GM23338 (cell line): ENCODE results near the gene GPRC5C. TPM values are rescaled to one million over a fixed set of nuclear protein-coding genes. Genes with fewer than 3 reads are reported as not detected.

Experiments
- ATAC-seq: fragments of 200-7000 bp; cut with Tn5 transposase; 3 replicates; pipeline ENCODE4 v1.9.1; 2020
- DNase-seq: peaks from one replicate; pipeline ENCODE4 v3.0.0-alpha.2; 2015; ENCODE audit warnings: low spot score
- H2AFZ ChIP-seq: fragments of 200-600 bp; sonication (generic); 2 replicates; pipeline ENCODE4 v1.8.0; 2016; ENCODE audit warnings: antibody characterized with exemption, mild to moderate bottlenecking, moderate library complexity
- H3F3A ChIP-seq: fragments of 200-600 bp; sonication (generic); replicated peaks from 2 replicates; pipeline ENCODE4 v1.8.0; 2017; ENCODE audit warnings: antibody characterized with exemption, mixed run types, low read depth
- H3K27ac ChIP-seq: fragments of 200-600 bp; sonication (generic); 2 replicates; pipeline ENCODE4 v1.6.1; 2016; ENCODE audit warnings: low read depth
- H3K27me3 ChIP-seq: fragments of 200-600 bp; sonication (generic); 2 replicates; pipeline ENCODE4 v1.8.0; 2016; ENCODE audit warnings: mild to moderate bottlenecking, mixed run types, moderate library complexity; ENCODE audit not compliant: insufficient read depth
- H3K36me3 ChIP-seq: fragments of 200-600 bp; sonication (generic); 2 replicates; pipeline ENCODE4 v1.8.0; 2016; ENCODE audit warnings: mild to moderate bottlenecking; ENCODE audit not compliant: insufficient read depth
- H3K4me1 ChIP-seq: fragments of 200-600 bp; sonication (generic); 2 replicates; pipeline ENCODE4 v1.8.0; 2016; ENCODE audit warnings: mild to moderate bottlenecking, moderate library complexity; ENCODE audit not compliant: insufficient read depth
- H3K4me2 ChIP-seq: fragments of 200-600 bp; sonication (generic); 2 replicates; pipeline ENCODE4 v1.7.1; 2017; ENCODE audit warnings: mixed run types
- H3K4me3 ChIP-seq: fragments of 200-600 bp; sonication (generic); 2 replicates; pipeline ENCODE4 v1.6.1; 2016; ENCODE audit warnings: mixed run types
- H3K79me2 ChIP-seq: fragments of 200-600 bp; sonication (generic); replicated peaks from 2 replicates; pipeline ENCODE4 v1.8.0; 2017; ENCODE audit warnings: mild to moderate bottlenecking; ENCODE audit not compliant: insufficient read depth
- H3K9me2 ChIP-seq: fragments of 200-600 bp; sonication (generic); 2 replicates; pipeline ENCODE4 v1.8.0; 2017; ENCODE audit not compliant: insufficient read depth
- H4K20me1 ChIP-seq: fragments of 200-600 bp; sonication (generic); replicated peaks from 2 replicates; pipeline ENCODE4 v1.8.0; 2017; ENCODE audit warnings: mild to moderate bottlenecking; ENCODE audit not compliant: insufficient read depth
- H3K27ac Mint-ChIP-seq: 2 replicates; pipeline ENCODE4 v1.8.0; 2020; ENCODE audit warnings: inconsistent platforms, mild to moderate bottlenecking, moderate library complexity, mixed read lengths
- H3K27me3 Mint-ChIP-seq: 3 replicates; pipeline ENCODE4 v1.8.0; 2022; ENCODE audit warnings: low read depth, mild to moderate bottlenecking, moderate library complexity, mixed read lengths, inconsistent platforms; ENCODE audit not compliant: insufficient read depth, poor library complexity
- H3K36me3 Mint-ChIP-seq: 3 replicates; pipeline ENCODE4 v1.8.0; 2021; ENCODE audit warnings: low read depth, mild to moderate bottlenecking, inconsistent platforms, moderate library complexity, mixed read lengths
- H3K4me1 Mint-ChIP-seq: 3 replicates; pipeline ENCODE4 v1.8.0; 2020; ENCODE audit warnings: mild to moderate bottlenecking, inconsistent platforms, mixed read lengths
- H3K4me3 Mint-ChIP-seq: 3 replicates; pipeline ENCODE4 v1.8.0; 2021; ENCODE audit warnings: moderate library complexity, mild to moderate bottlenecking, inconsistent platforms, mixed read lengths
- H3K9me3 Mint-ChIP-seq: 3 replicates; pipeline ENCODE4 v1.8.0; 2020; ENCODE audit warnings: moderate library complexity, mild to moderate bottlenecking, inconsistent platforms, mixed read lengths
- CREB1 ChIP-seq: fragments of 250-450 bp; sonication (Bioruptor Pico); IDR thresholded peaks from 2 replicates; pipeline ENCODE4 v1.5.0; 2020; ENCODE audit warnings: low read depth, mild to moderate bottlenecking, moderate library complexity
- EZH2 ChIP-seq: fragments of 200-600 bp; sonication (generic); IDR thresholded peaks from one replicate; pipeline ENCODE4 v1.8.0; 2017; ENCODE audit warnings: antibody characterized with exemption, mild to moderate bottlenecking, low read depth; ENCODE audit not compliant: unreplicated experiment
- EZH2phosphoT487 ChIP-seq: fragments of 200-600 bp; sonication (generic); IDR thresholded peaks from one replicate; pipeline ENCODE4 v1.8.1; 2018; ENCODE audit warnings: antibody characterized with exemption; ENCODE audit not compliant: unreplicated experiment
- JUNB ChIP-seq: IDR thresholded peaks from one replicate; pipeline ENCODE4 v1.6.1; 2016; ENCODE audit warnings: antibody characterized with exemption; ENCODE audit not compliant: unreplicated experiment
- NANOG ChIP-seq: IDR thresholded peaks from 2 replicates; pipeline ENCODE4 v1.6.1; 2016; ENCODE audit warnings: antibody characterized with exemption, borderline replicate concordance
- POLR2AphosphoS5 ChIP-seq: IDR thresholded peaks from 2 replicates; pipeline ENCODE4 v1.6.1; 2016; ENCODE audit warnings: antibody characterized with exemption, low read depth
- STAT1 ChIP-seq: IDR thresholded peaks from one replicate; pipeline ENCODE4 v1.6.1; 2016; ENCODE audit warnings: antibody characterized with exemption; ENCODE audit not compliant: unreplicated experiment
- ZNF114 ChIP-seq: fragments of 250-450 bp; sonication (Bioruptor Pico); IDR thresholded peaks from 2 replicates; pipeline ENCODE4 v1.5.0; 2020; ENCODE audit warnings: mild to moderate bottlenecking, moderate library complexity
- ZNF331 ChIP-seq: fragments of 250-450 bp; sonication (Bioruptor Pico); IDR thresholded peaks from 2 replicates; pipeline ENCODE4 v1.5.0; 2020; ENCODE audit warnings: low read depth, mild to moderate bottlenecking, moderate library complexity
- polyA plus RNA-seq: library from polyadenylated mRNA; unstranded; fragments of >200 nt; fragmentation: Nextera tagmentation; extraction: Ambion mirVana; gene quantifications from 2 replicates; pipeline ENCODE4 v1.2.1, GENCODE V29; 2016
- total RNA-seq: library from RNA; depleted of rRNA; stranded (reverse); fragments of >200 nt; shearing (Covaris generic); gene quantifications from 2 replicates; pipeline ENCODE4 v1.2.3, GENCODE V29; 2014
- TF ChIP-seq, protein P1 (sequence below): IDR thresholded peaks from 2 replicates; pipeline ENCODE4 v1.6.1; 2016; ENCODE audit warnings: antibody characterized with exemption
- TF ChIP-seq, protein P2 (sequence below), 2 experiments: fragments of 200-600 bp in 1 of 2; sonication (generic) in 1 of 2; conservative IDR thresholded peaks; 2 replicates each; pipeline versions ENCODE4 v1.5.1 to v1.6.1; 2016 to 2017; ENCODE audit warnings: antibody characterized with exemption in 2 of 2, low read depth in 2 of 2, mild to moderate bottlenecking in 2 of 2, moderate library complexity in 1 of 2

The GPRC5C gene
- total and polyA plus RNA-seq, 2 experiments from 2014 or later = 9.0 to 22.4 TPM

GRCh38 chr17:74478420-74479100, 46.7 kb downstream of the GPRC5C start:
- Mint-ChIP-seq H3K36me3 (peaks cover 10% of the 10 kb centered on the region; the same call in 2 of the 3 replicates), H3K27me3 (peaks cover 7% of the 10 kb centered on the region), H3K4me3 (no peak overlapping the region), H3K9me3 (peaks cover 29% of the 10 kb centered on the region), H3K27ac (no peak overlapping the region), H3K4me1 (peaks cover 3% of the 10 kb centered on the region; the same call in 2 of the 3 replicates)
- Histone ChIP-seq H3K4me2 (no peak overlapping the region), H3K4me3 (no peak overlapping the region), H3K4me1 (no peaks in the 10 kb centered on the region), H3K9me2 (no peaks in the 10 kb centered on the region), H3K79me2 (no peaks in the 10 kb centered on the region), H2AFZ (no peak overlapping the region), H3K36me3 (no peaks in the 10 kb centered on the region), H3K27ac (no peak overlapping the region), H4K20me1 (no peaks in the 10 kb centered on the region), H3K27me3 (no peaks in the 10 kb centered on the region), H3F3A (no peaks in the 10 kb centered on the region)
- ATAC-seq (no peak), DNase-seq (no peak)
- TF ChIP-seq JUNB (no peak), EZH2phosphoT487 (no peak), ZNF114 (CRISPR knock-in tag) (no peak), ZNF331 (CRISPR knock-in tag) (no peak)
- TF ChIP-seq, protein P1, sequence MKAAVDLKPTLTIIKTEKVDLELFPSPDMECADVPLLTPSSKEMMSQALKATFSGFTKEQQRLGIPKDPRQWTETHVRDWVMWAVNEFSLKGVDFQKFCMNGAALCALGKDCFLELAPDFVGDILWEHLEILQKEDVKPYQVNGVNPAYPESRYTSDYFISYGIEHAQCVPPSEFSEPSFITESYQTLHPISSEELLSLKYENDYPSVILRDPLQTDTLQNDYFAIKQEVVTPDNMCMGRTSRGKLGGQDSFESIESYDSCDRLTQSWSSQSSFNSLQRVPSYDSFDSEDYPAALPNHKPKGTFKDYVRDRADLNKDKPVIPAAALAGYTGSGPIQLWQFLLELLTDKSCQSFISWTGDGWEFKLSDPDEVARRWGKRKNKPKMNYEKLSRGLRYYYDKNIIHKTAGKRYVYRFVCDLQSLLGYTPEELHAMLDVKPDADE = no peak

DNA sequence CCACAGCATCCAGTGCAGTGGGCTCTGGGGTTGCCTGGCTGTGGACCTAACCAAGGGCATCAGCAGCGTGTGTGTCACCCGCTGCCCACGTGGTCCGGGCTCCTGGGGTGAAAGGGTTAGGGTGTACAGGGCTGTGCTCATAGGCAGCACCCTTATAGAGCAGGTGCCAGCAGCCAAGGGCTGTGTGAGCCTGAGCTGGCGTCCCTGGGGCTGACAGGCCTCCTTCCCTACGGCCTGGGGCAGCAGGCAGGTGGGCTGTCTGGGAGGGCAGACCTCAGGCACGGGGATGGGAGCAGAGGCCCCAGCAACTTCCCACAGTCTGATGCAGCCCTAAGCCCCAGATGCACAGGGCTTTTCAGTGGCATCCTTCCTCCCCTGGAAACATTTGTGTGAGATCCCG, 48.4 kb downstream of the GPRC5C start:
- H3K27me3 Mint-ChIP-seq = peaks cover 3% of the 10 kb centered on the region
- no peak overlapping the region for H3K4me3 ChIP-seq
- TF ChIP-seq EZH2 (no peak), ZNF331 (CRISPR knock-in tag) (no peak), NANOG (no peak), CREB1 (CRISPR knock-in tag) (no peak), EZH2phosphoT487 (no peak), POLR2AphosphoS5 (no peak), ZNF114 (CRISPR knock-in tag) (no peak), STAT1 (no peak)
- TF ChIP-seq, protein P2, sequence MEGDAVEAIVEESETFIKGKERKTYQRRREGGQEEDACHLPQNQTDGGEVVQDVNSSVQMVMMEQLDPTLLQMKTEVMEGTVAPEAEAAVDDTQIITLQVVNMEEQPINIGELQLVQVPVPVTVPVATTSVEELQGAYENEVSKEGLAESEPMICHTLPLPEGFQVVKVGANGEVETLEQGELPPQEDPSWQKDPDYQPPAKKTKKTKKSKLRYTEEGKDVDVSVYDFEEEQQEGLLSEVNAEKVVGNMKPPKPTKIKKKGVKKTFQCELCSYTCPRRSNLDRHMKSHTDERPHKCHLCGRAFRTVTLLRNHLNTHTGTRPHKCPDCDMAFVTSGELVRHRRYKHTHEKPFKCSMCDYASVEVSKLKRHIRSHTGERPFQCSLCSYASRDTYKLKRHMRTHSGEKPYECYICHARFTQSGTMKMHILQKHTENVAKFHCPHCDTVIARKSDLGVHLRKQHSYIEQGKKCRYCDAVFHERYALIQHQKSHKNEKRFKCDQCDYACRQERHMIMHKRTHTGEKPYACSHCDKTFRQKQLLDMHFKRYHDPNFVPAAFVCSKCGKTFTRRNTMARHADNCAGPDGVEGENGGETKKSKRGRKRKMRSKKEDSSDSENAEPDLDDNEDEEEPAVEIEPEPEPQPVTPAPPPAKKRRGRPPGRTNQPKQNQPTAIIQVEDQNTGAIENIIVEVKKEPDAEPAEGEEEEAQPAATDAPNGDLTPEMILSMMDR (conservative IDR thresholded peaks at IDR 0.05; ENCODE audit: low read depth in 2 of 2) = no peak
- TF ChIP-seq, protein P1 = no peak

More for the DNA sequence above, 48.4 kb downstream of the GPRC5C start:
- Mint-ChIP-seq H3K27ac (no peak overlapping the region), H3K9me3 (peaks cover 15% of the 10 kb centered on the region), H3K36me3 (peaks cover 7% of the 10 kb centered on the region; the same call in 2 of the 3 replicates), H3K4me3 (no peak overlapping the region), H3K4me1 (no peaks in the 10 kb centered on the region)
- no peak for DNase-seq
- Histone ChIP-seq H3K27me3 (no peaks in the 10 kb centered on the region), H3K4me2 (no peak overlapping the region), H3F3A (no peaks in the 10 kb centered on the region), H4K20me1 (no peaks in the 10 kb centered on the region), H3K36me3 (no peaks in the 10 kb centered on the region), H3K79me2 (no peaks in the 10 kb centered on the region), H3K4me1 (no peaks in the 10 kb centered on the region), H3K27ac (no peak overlapping the region), H3K9me2 (no peaks in the 10 kb centered on the region), H2AFZ (no peak overlapping the region)
- no peak for ATAC-seq
